ENCODE results near the gene AK1. TPM values are rescaled to one million over a fixed set of nuclear protein-coding genes. Genes with fewer than 3 reads are reported as not detected.

The AK1 gene
- total RNA-seq, 1 experiment from 2014 or later, result 75.9 TPM

- no peak overlapping the region for H3K4me3 Mint-ChIP-seq (ENCODE audit: unreplicated experiment)
- no TSS peak for BruUV-seq (replicated peaks)
- no peak for TF ChIP-seq CTCF (IDR thresholded peaks at IDR 0.05; ENCODE audit: unreplicated experiment)
- no peaks in the 10 kb centered on the region for H3K36me3 Mint-ChIP-seq (ENCODE audit: insufficient read depth, unreplicated experiment)
- no peak for DNase-seq (ENCODE audit: unreplicated experiment)
- ChIA-PET POLR2A (interaction anchor here (0.6 to 6.0 kb wide), 14 partner anchors 14 to 857 kb away, joined by 3 to 35 read pairs (median 4); partner anchors contain the start of genes CDK9, LRSAM1, ST6GALNAC6 and TOR2A), CTCF (interaction anchor here (0.5 to 5.0 kb wide), 38 partner anchors 8 to 1216 kb away, joined by 3 to 51 read pairs (median 4); partner anchors contain the start of genes CDK9, DPM2, SLC25A25 and TOR2A)
- H3K9me3 Mint-ChIP-seq (ENCODE audit: unreplicated experiment), result no peaks in the 10 kb centered on the region
- no peaks in the 10 kb centered on the region for H3K27me3 Mint-ChIP-seq (ENCODE audit: insufficient read depth, unreplicated experiment)
- intact Hi-C loops (cut with micrococcal nuclease), result loop anchor here (1.0 to 10.0 kb wide), 4 partner anchors 46 to 706 kb away; partner anchors contain the start of gene TOR2A
- peaks cover 33% of the 10 kb centered on the region for H3K4me1 Mint-ChIP-seq (ENCODE audit: insufficient read depth, unreplicated experiment)
- H3K27ac Mint-ChIP-seq (ENCODE audit: low read depth, unreplicated experiment), result peak overlapping the region; percentile 23
Observed at GRCh38 chr9:127920794-127921193, 43.3 kb upstream of the AK1 start.

GRCh38 chr9:127919253-127919815 is 41.9 kb upstream of the AK1 start:
- H3K9me3 Mint-ChIP-seq (ENCODE audit: unreplicated experiment), result no peaks in the 10 kb centered on the region
- H3K4me1 Mint-ChIP-seq (ENCODE audit: insufficient read depth, unreplicated experiment), result peaks cover 33% of the 10 kb centered on the region
- H3K27ac Mint-ChIP-seq (ENCODE audit: low read depth, unreplicated experiment), result peak overlapping the region; percentile 93
- H3K4me3 Mint-ChIP-seq (ENCODE audit: unreplicated experiment), result no peak overlapping the region
- POLR2A ChIA-PET, result interaction anchor here (0.6 to 6.0 kb wide), 22 partner anchors 9 to 464 kb away, joined by 3 to 35 read pairs (median 4); partner anchors contain the start of genes AK1, CDK9, FPGS and PIP5KL1
- no peaks in the 10 kb centered on the region for H3K36me3 Mint-ChIP-seq (ENCODE audit: insufficient read depth, unreplicated experiment)
- H3K27me3 Mint-ChIP-seq (ENCODE audit: insufficient read depth, unreplicated experiment), result no peaks in the 10 kb centered on the region
- intact Hi-C loops (cut with micrococcal nuclease), result loop anchor here (1.0 to 5.0 kb wide), 3 partner anchors 117 to 179 kb away; partner anchors contain the start of genes CDK9 and FPGS
- BruUV-seq (replicated peaks), result no TSS peak
- no peak for TF ChIP-seq CTCF (IDR thresholded peaks at IDR 0.05; ENCODE audit: unreplicated experiment)
- CTCF ChIA-PET, result interaction anchor here (0.6 to 5.0 kb wide), 11 partner anchors 10 to 331 kb away, joined by 3 to 51 read pairs (median 4); partner anchors contain the start of genes CDK9 and TOR2A
- peak; percentile 100 for DNase-seq (ENCODE audit: unreplicated experiment)

- peaks cover 5% of the 10 kb centered on the region for H3K36me3 Mint-ChIP-seq (ENCODE audit: insufficient read depth, unreplicated experiment)
- ChIA-PET POLR2A (interaction anchor here (0.6 to 6.0 kb wide), 16 partner anchors 12 to 339 kb away, joined by 3 to 35 read pairs (median 5); partner anchors contain the start of genes CDK9, FPGS, PIP5KL1 and ST6GALNAC6), CTCF (interaction anchor here (0.6 to 5.0 kb wide), 3 partner anchors 19 to 331 kb away, joined by 3 to 51 read pairs (median 3); partner anchors contain the start of gene ST6GALNAC6)
- peaks cover 27% of the 10 kb centered on the region for H3K4me1 Mint-ChIP-seq (ENCODE audit: insufficient read depth, unreplicated experiment)
- TF ChIP-seq CTCF (IDR thresholded peaks at IDR 0.05; ENCODE audit: unreplicated experiment), result no peak
- peak overlapping the region; percentile 19 for H3K4me3 Mint-ChIP-seq (ENCODE audit: unreplicated experiment)
- peak overlapping the region; percentile 93 for H3K27ac Mint-ChIP-seq (ENCODE audit: low read depth, unreplicated experiment)
- BruUV-seq (replicated peaks), result no TSS peak
- intact Hi-C loops (cut with micrococcal nuclease), result loop anchor here (1.0 to 5.0 kb wide), 3 partner anchors 116 to 178 kb away; partner anchors contain the start of genes CDK9 and FPGS
- DNase-seq (ENCODE audit: unreplicated experiment), result peak; percentile 82
- no peaks in the 10 kb centered on the region for H3K27me3 Mint-ChIP-seq (ENCODE audit: insufficient read depth, unreplicated experiment)
- H3K9me3 Mint-ChIP-seq (ENCODE audit: unreplicated experiment), result no peaks in the 10 kb centered on the region
Observed at GRCh38 chr9:127918183-127919107, 41.0 kb upstream of the AK1 start.
